Fibroblast of pulmonary artery (primary cell): ENCODE results near the gene FNIP2.
"Not testable (repeated sequence)": the region's sequence is repeated elsewhere in the genome, so short reads cannot be mapped to it uniquely, and the experiment has no call there.

Experiments
- DNase-seq: peaks from one replicate; pipeline ENCODE4 v3.0.0-alpha.2; 2010; ENCODE audit warnings: low read depth
- H3K4me3 ChIP-seq: replicated peaks from 2 replicates; pipeline ENCODE4 v1.5.1; 2011; ENCODE audit warnings: low read depth, mild to moderate bottlenecking, control low read depth, low read length, moderate library complexity
- CTCF ChIP-seq: IDR thresholded peaks from 2 replicates; pipeline ENCODE4 v1.5.1; 2011; ENCODE audit warnings: mild to moderate bottlenecking, control low read depth, low read length, inconsistent platforms; ENCODE audit errors: missing control alignments

Gene FNIP2

GRCh38 chr4:158788516-158788915 is 19.7 kb downstream of the FNIP2 start:
- H3K4me3 ChIP-seq: no peak overlapping the region
- no peak for DNase-seq
- TF ChIP-seq CTCF: no peak

GRCh38 chr4:158789853-158790252 is 21.0 kb downstream of the FNIP2 start:
- TF ChIP-seq CTCF: no peak
- no peak overlapping the region for H3K4me3 ChIP-seq
- DNase-seq: no peak

- DNase-seq: no peak
- H3K4me3 ChIP-seq: no peak overlapping the region
- no peak for TF ChIP-seq CTCF
Observed at GRCh38 chr4:158793021-158793420, 24.2 kb downstream of the FNIP2 start.

GRCh38 chr4:158793430-158793829 is 24.6 kb downstream of the FNIP2 start:
- H3K4me3 ChIP-seq, DNase-seq: not testable (repeated sequence)

- no peak for DNase-seq
- TF ChIP-seq CTCF: no peak
- no peak overlapping the region for H3K4me3 ChIP-seq
Observed at GRCh38 chr4:158796370-158797140, 27.7 kb downstream of the FNIP2 start.

GRCh38 chr4:158798062-158798461 is 29.2 kb downstream of the FNIP2 start:
- no peak for DNase-seq
- H3K4me3 ChIP-seq: no peak overlapping the region
- no peak for TF ChIP-seq CTCF

GRCh38 chr4:158799013-158799770 is 30.4 kb downstream of the FNIP2 start:
- H3K4me3 ChIP-seq: no peak overlapping the region
- no peak for TF ChIP-seq CTCF
- no peak for DNase-seq
